K562 (cell line): ENCODE results near the gene PARD3. TPM values are rescaled to one million over a fixed set of nuclear protein-coding genes. Genes with fewer than 3 reads are reported as not detected.

Experiments
- ELF1 ChIP-seq: fragments of 200-800 bp; sonication (Bioruptor generic); IDR thresholded peaks from 2 replicates; pipeline ENCODE4 v1.6.1; 2016; ENCODE audit warnings: missing genetic modification characterization, missing compliant biosample characterization
- KAT2B ChIP-seq: IDR thresholded peaks from one replicate; pipeline ENCODE4 v1.6.1; 2012; ENCODE audit warnings: low read depth, mild to moderate bottlenecking, control low read depth, inconsistent platforms, low read length, moderate library complexity
- SMAD1 ChIP-seq: fragments of 150-350 bp; IDR thresholded peaks from 2 replicates; pipeline ENCODE4 v1.6.1; 2014; ENCODE audit warnings: low read length, low read depth; ENCODE audit not compliant: partially characterized antibody
- ZNF12 ChIP-seq: sonication (generic); formaldehyde crosslinking; IDR thresholded peaks from 2 replicates; pipeline ENCODE4 v1.4.0; 2020; ENCODE audit warnings: mild to moderate bottlenecking, missing genetic modification reagents
- ZNF24 ChIP-seq: fragments of 450-650 bp; IDR thresholded peaks from 2 replicates; pipeline ENCODE4 v1.6.1; 2016
- ZNF583 ChIP-seq: fragments of 250-450 bp; sonication (Bioruptor Pico); IDR thresholded peaks from 2 replicates; pipeline ENCODE4 v1.4.0; 2020
- ZNF589 ChIP-seq: fragments of 200-800 bp; sonication (Bioruptor generic); IDR thresholded peaks from 2 replicates; pipeline ENCODE4 v1.6.1; 2016; ENCODE audit warnings: low read depth, missing genetic modification characterization, missing compliant biosample characterization
- ZZZ3 ChIP-seq: fragments of 450-650 bp; IDR thresholded peaks from 2 replicates; pipeline ENCODE4 v1.6.1; 2016; ENCODE audit warnings: antibody characterized with exemption, mild to moderate bottlenecking, moderate library complexity
- polyA plus RNA-seq, 8 experiments: library from polyadenylated mRNA; depleted of rRNA in 4 of 8; stranded (reverse) in 5 of 8; unstranded in 3 of 8; fragments of >200 nt; fragmentation: Nextera tagmentation in 2 of 8; fragmentation: Illumina TruSeq in 1 of 8; extraction: Ambion mirVana in 2 of 8; extraction: Trizol in 1 of 8; gene quantifications; 2 replicates each; pipeline versions ENCODE4 v1.2.1 to v1.2.3, GENCODE V29; 2011 to 2014; ENCODE audit warnings: inconsistent platforms in 1 of 8, missing spikeins in 1 of 8
- total RNA-seq, 7 experiments: library from RNA; depleted of rRNA in 6 of 7; stranded (reverse); fragments of >200 nt in 6 of 7; fragmentation: Illumina TruSeq in 2 of 7; extraction: Trizol in 2 of 7; gene quantifications; 2 replicates each; pipeline versions ENCODE4 v1.2.1 to v1.2.3, GENCODE V29; 2011 to 2021; ENCODE audit warnings: low replicate concordance in 1 of 7
- TF ChIP-seq, protein P1 (sequence below): fragments of 450-650 bp; IDR thresholded peaks from 2 replicates; pipeline ENCODE4 v1.6.1; 2016; ENCODE audit warnings: borderline replicate concordance
- TF ChIP-seq, protein P2 (sequence below): IDR thresholded peaks from 2 replicates; pipeline ENCODE4 v1.6.1; 2012; ENCODE audit warnings: low read depth, low read length, improper control_type of control experiment, borderline replicate concordance

PARD3 gene
- total and polyA plus RNA-seq, 9 of the 15 experiments (the other 6 are each of a cell fraction or from before 2014, with no cell fraction given): 2.7 to 11.7 (median 7.7) TPM

DNA sequence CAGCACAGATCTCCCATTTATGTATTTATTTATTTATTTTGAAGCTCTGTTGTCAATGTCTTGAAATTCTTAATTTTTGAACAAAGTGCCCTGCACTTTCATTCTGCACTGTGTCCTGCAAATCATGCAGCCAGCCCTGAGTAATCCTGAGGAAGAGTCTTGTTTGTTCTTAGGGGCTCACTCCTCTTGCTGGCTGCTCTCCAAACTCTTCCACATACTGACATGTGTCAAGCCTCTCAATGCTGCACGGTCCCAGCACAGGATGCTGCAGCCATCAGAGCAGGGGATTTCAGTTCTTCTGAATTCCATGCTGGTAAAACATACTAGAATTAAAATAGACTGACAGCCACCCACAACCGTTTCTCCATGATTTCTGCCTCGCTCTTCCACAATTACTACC, 207.2 kb downstream of the PARD3 start (continued):
- TF ChIP-seq, protein P1, sequence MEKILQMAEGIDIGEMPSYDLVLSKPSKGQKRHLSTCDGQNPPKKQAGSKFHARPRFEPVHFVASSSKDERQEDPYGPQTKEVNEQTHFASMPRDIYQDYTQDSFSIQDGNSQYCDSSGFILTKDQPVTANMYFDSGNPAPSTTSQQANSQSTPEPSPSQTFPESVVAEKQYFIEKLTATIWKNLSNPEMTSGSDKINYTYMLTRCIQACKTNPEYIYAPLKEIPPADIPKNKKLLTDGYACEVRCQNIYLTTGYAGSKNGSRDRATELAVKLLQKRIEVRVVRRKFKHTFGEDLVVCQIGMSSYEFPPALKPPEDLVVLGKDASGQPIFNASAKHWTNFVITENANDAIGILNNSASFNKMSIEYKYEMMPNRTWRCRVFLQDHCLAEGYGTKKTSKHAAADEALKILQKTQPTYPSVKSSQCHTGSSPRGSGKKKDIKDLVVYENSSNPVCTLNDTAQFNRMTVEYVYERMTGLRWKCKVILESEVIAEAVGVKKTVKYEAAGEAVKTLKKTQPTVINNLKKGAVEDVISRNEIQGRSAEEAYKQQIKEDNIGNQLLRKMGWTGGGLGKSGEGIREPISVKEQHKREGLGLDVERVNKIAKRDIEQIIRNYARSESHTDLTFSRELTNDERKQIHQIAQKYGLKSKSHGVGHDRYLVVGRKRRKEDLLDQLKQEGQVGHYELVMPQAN: no peak
- TF ChIP-seq SMAD1 (no peak), ZNF583 (CRISPR knock-in tag) (no peak), ELF1 (tag) (no peak), KAT2B (no peak), ZNF589 (CRISPR knock-in tag) (no peak), ZNF24 (no peak), ZZZ3 (no peak), ZNF12 (CRISPR knock-in tag) (no peak)
- TF ChIP-seq, protein P2, sequence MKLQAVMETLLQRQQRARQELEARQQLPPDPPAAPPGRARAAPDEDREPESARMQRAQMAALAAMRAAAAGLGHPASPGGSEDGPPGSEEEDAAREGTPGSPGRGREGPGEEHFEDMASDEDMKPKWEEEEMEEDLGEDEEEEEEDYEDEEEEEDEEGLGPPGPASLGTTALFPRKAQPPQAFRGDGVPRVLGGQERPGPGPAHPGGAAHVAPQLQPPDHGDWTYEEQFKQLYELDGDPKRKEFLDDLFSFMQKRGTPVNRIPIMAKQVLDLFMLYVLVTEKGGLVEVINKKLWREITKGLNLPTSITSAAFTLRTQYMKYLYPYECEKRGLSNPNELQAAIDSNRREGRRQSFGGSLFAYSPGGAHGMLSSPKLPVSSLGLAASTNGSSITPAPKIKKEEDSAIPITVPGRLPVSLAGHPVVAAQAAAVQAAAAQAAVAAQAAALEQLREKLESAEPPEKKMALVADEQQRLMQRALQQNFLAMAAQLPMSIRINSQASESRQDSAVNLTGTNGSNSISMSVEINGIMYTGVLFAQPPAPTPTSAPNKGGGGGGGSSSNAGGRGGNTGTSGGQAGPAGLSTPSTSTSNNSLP: no peak
- TF ChIP-seq, all 486 proteins: peak for 0
